ENCODE results near the gene UPK1A. TPM values are rescaled to one million over a fixed set of nuclear protein-coding genes. Genes with fewer than 3 reads are reported as not detected.
A peak's percentile ranks its signal among the peaks of the same experiment; 100 is the strongest.

UPK1A gene
- total and polyA plus RNA-seq, 9 of the 15 experiments (the other 6 are each of a cell fraction or from before 2014, with no cell fraction given), result 0.06 to 0.13 TPM; not detected in 7

- peak; percentile 73 for TF ChIP-seq E2F1 (CRISPR knock-in tag; IDR thresholded peaks at IDR 0.05)
- peak; percentile 85 for TF ChIP-seq CXXC5 (CRISPR knock-in tag; IDR thresholded peaks at IDR 0.05)
- no peak for TF ChIP-seq NCOA6 (IDR thresholded peaks at IDR 0.05)
- TF ChIP-seq MYC (IDR thresholded peaks at IDR 0.05; ENCODE audit: low read depth, low read length), result peak; percentile 57; the same call in 1 of the 2 replicates
- no peak for TF ChIP-seq MYC (CRISPR knock-in tag; IDR thresholded peaks at IDR 0.05; ENCODE audit: borderline replicate concordance, low read depth)
- TF ChIP-seq BHLHE40 (IDR thresholded peaks at IDR 0.05; ENCODE audit: low read length), result 0 out of 2 replicates have a peak, but pooled peaks have one; percentile 18
- peak; percentile 85 for TF ChIP-seq RB1 (IDR thresholded peaks at IDR 0.05; ENCODE audit: low read depth)
- peak; percentile 95 to 96 for TF ChIP-seq KDM1A (IDR thresholded peaks at IDR 0.05)
- TF ChIP-seq, protein P1, sequence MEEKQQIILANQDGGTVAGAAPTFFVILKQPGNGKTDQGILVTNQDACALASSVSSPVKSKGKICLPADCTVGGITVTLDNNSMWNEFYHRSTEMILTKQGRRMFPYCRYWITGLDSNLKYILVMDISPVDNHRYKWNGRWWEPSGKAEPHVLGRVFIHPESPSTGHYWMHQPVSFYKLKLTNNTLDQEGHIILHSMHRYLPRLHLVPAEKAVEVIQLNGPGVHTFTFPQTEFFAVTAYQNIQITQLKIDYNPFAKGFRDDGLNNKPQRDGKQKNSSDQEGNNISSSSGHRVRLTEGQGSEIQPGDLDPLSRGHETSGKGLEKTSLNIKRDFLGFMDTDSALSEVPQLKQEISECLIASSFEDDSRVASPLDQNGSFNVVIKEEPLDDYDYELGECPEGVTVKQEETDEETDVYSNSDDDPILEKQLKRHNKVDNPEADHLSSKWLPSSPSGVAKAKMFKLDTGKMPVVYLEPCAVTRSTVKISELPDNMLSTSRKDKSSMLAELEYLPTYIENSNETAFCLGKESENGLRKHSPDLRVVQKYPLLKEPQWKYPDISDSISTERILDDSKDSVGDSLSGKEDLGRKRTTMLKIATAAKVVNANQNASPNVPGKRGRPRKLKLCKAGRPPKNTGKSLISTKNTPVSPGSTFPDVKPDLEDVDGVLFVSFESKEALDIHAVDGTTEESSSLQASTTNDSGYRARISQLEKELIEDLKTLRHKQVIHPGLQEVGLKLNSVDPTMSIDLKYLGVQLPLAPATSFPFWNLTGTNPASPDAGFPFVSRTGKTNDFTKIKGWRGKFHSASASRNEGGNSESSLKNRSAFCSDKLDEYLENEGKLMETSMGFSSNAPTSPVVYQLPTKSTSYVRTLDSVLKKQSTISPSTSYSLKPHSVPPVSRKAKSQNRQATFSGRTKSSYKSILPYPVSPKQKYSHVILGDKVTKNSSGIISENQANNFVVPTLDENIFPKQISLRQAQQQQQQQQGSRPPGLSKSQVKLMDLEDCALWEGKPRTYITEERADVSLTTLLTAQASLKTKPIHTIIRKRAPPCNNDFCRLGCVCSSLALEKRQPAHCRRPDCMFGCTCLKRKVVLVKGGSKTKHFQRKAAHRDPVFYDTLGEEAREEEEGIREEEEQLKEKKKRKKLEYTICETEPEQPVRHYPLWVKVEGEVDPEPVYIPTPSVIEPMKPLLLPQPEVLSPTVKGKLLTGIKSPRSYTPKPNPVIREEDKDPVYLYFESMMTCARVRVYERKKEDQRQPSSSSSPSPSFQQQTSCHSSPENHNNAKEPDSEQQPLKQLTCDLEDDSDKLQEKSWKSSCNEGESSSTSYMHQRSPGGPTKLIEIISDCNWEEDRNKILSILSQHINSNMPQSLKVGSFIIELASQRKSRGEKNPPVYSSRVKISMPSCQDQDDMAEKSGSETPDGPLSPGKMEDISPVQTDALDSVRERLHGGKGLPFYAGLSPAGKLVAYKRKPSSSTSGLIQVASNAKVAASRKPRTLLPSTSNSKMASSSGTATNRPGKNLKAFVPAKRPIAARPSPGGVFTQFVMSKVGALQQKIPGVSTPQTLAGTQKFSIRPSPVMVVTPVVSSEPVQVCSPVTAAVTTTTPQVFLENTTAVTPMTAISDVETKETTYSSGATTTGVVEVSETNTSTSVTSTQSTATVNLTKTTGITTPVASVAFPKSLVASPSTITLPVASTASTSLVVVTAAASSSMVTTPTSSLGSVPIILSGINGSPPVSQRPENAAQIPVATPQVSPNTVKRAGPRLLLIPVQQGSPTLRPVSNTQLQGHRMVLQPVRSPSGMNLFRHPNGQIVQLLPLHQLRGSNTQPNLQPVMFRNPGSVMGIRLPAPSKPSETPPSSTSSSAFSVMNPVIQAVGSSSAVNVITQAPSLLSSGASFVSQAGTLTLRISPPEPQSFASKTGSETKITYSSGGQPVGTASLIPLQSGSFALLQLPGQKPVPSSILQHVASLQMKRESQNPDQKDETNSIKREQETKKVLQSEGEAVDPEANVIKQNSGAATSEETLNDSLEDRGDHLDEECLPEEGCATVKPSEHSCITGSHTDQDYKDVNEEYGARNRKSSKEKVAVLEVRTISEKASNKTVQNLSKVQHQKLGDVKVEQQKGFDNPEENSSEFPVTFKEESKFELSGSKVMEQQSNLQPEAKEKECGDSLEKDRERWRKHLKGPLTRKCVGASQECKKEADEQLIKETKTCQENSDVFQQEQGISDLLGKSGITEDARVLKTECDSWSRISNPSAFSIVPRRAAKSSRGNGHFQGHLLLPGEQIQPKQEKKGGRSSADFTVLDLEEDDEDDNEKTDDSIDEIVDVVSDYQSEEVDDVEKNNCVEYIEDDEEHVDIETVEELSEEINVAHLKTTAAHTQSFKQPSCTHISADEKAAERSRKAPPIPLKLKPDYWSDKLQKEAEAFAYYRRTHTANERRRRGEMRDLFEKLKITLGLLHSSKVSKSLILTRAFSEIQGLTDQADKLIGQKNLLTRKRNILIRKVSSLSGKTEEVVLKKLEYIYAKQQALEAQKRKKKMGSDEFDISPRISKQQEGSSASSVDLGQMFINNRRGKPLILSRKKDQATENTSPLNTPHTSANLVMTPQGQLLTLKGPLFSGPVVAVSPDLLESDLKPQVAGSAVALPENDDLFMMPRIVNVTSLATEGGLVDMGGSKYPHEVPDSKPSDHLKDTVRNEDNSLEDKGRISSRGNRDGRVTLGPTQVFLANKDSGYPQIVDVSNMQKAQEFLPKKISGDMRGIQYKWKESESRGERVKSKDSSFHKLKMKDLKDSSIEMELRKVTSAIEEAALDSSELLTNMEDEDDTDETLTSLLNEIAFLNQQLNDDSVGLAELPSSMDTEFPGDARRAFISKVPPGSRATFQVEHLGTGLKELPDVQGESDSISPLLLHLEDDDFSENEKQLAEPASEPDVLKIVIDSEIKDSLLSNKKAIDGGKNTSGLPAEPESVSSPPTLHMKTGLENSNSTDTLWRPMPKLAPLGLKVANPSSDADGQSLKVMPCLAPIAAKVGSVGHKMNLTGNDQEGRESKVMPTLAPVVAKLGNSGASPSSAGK (IDR thresholded peaks at IDR 0.05), result peak; percentile 98
- 0 out of 2 replicates have a peak, but pooled peaks have one; percentile 65 for TF ChIP-seq FOXK1 (CRISPR knock-in tag; IDR thresholded peaks at IDR 0.05; ENCODE audit: borderline replicate concordance)
- TF ChIP-seq, protein P2, sequence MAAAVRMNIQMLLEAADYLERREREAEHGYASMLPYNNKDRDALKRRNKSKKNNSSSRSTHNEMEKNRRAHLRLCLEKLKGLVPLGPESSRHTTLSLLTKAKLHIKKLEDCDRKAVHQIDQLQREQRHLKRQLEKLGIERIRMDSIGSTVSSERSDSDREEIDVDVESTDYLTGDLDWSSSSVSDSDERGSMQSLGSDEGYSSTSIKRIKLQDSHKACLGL (CRISPR knock-in tag; IDR thresholded peaks at IDR 0.05; ENCODE audit: borderline replicate concordance, poor library complexity, severe bottlenecking), result no peak
- TF ChIP-seq RBM25 (IDR thresholded peaks at IDR 0.05; ENCODE audit: low read depth, low read length, severe bottlenecking), result peak; percentile 74
- TF ChIP-seq MIER1 (IDR thresholded peaks at IDR 0.05; ENCODE audit: low read depth), result peak; percentile 80
- no peak for TF ChIP-seq MED1 (CRISPR knock-in tag; IDR thresholded peaks at IDR 0.05; ENCODE audit: borderline replicate concordance)
- TF ChIP-seq, protein P3, sequence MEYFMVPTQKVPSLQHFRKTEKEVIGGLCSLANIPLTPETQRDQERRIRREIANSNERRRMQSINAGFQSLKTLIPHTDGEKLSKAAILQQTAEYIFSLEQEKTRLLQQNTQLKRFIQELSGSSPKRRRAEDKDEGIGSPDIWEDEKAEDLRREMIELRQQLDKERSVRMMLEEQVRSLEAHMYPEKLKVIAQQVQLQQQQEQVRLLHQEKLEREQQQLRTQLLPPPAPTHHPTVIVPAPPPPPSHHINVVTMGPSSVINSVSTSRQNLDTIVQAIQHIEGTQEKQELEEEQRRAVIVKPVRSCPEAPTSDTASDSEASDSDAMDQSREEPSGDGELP (CRISPR knock-in tag; IDR thresholded peaks at IDR 0.05; ENCODE audit: borderline replicate concordance), result peak; percentile 99
Measured at GRCh38 chr19:35704218-35704617, 37.9 kb downstream of the UPK1A start, which contains the start of gene ZBTB32 (continued).

Data from K562 (cell line).